H9 (cell line): ENCODE data around the gene TRAF3. TPM values are rescaled to one million over a fixed set of nuclear protein-coding genes. Genes with fewer than 3 reads are reported as not detected.

Experiments
- DNase-seq: peaks from one replicate; pipeline ENCODE4 v3.0.0-alpha.2; 2017
- H2AFZ ChIP-seq: one replicate; pipeline ENCODE4 v1.6.1; 2013; ENCODE audit warnings: mild to moderate bottlenecking, low read length, control low read depth, moderate library complexity
- H2AK5ac ChIP-seq: 2 replicates; pipeline ENCODE4 v1.6.1; 2013; ENCODE audit warnings: low read length, control low read depth, mixed read lengths; ENCODE audit not compliant: insufficient read length
- H2BK120ac ChIP-seq: one replicate; pipeline ENCODE4 v1.6.1; 2013; ENCODE audit warnings: low read depth, mild to moderate bottlenecking, low read length, control low read depth, inconsistent platforms; ENCODE audit not compliant: poor library complexity, severe bottlenecking
- H2BK12ac ChIP-seq: 2 replicates; pipeline ENCODE4 v1.6.1; 2013; ENCODE audit warnings: low read length, control low read depth, mixed read lengths, low read depth; ENCODE audit not compliant: insufficient read length
- H2BK15ac ChIP-seq: 2 replicates; pipeline ENCODE4 v1.6.1; 2013; ENCODE audit warnings: low read depth, low read length, control low read depth
- H2BK20ac ChIP-seq: one replicate; pipeline ENCODE4 v1.6.1; 2013; ENCODE audit warnings: low read depth, mild to moderate bottlenecking, low read length, control low read depth, inconsistent platforms; ENCODE audit not compliant: poor library complexity, severe bottlenecking
- H2BK5ac ChIP-seq: 2 replicates; pipeline ENCODE4 v1.6.1; 2013; ENCODE audit warnings: low read length, control low read depth, mixed read lengths; ENCODE audit not compliant: insufficient read length
- H3K14ac ChIP-seq: 2 replicates; pipeline ENCODE4 v1.6.1; 2013; ENCODE audit warnings: low read length, control low read depth; ENCODE audit not compliant: insufficient read depth
- H3K18ac ChIP-seq: 2 replicates; pipeline ENCODE4 v1.6.1; 2013; ENCODE audit warnings: low read depth, mild to moderate bottlenecking, mixed read lengths, low read length, control low read depth; ENCODE audit not compliant: insufficient read length
- H3K23ac ChIP-seq: 2 replicates; pipeline ENCODE4 v1.6.1; 2013; ENCODE audit warnings: low read length, control low read depth, mixed read lengths, low read depth; ENCODE audit not compliant: insufficient read length
- H3K23me2 ChIP-seq: 2 replicates; pipeline ENCODE4 v1.6.1; 2013; ENCODE audit warnings: low read depth, mild to moderate bottlenecking, mixed read lengths, low read length, control low read depth; ENCODE audit not compliant: insufficient read length, poor library complexity, severe bottlenecking
- H3K27ac ChIP-seq: 2 replicates; pipeline ENCODE4 v1.5.1; 2013; ENCODE audit warnings: low read length, control low read depth, mixed read lengths, low read depth; ENCODE audit not compliant: insufficient read length
- H3K27me3 ChIP-seq: 2 replicates; pipeline ENCODE4 v1.6.1; 2013; ENCODE audit warnings: low read length, control low read depth, inconsistent platforms; ENCODE audit not compliant: insufficient read depth
- H3K4ac ChIP-seq: 2 replicates; pipeline ENCODE4 v1.6.1; 2013; ENCODE audit warnings: low read depth, mild to moderate bottlenecking, control low read depth, inconsistent platforms, low read length, moderate library complexity
- H3K4me1 ChIP-seq: 2 replicates; pipeline ENCODE4 v1.6.1; 2013; ENCODE audit warnings: low read length, control low read depth, inconsistent platforms; ENCODE audit not compliant: insufficient read depth
- H3K4me2 ChIP-seq: 2 replicates; pipeline ENCODE4 v1.6.1; 2013; ENCODE audit warnings: low read length, control low read depth, mixed read lengths; ENCODE audit not compliant: insufficient read length, insufficient read depth
- H3K56ac ChIP-seq: 2 replicates; pipeline ENCODE4 v1.6.1; 2013; ENCODE audit warnings: low read depth, mild to moderate bottlenecking, mixed read lengths, low read length, control low read depth; ENCODE audit not compliant: insufficient read length
- H3K79me1 ChIP-seq: 2 replicates; pipeline ENCODE4 v1.6.1; 2013; ENCODE audit warnings: low read depth, mild to moderate bottlenecking, moderate library complexity, low read length, control low read depth, inconsistent platforms; ENCODE audit not compliant: insufficient read depth, poor library complexity, severe bottlenecking
- H3K79me2 ChIP-seq: 2 replicates; pipeline ENCODE4 v1.6.1; 2013; ENCODE audit warnings: low read length, control low read depth, inconsistent platforms; ENCODE audit not compliant: insufficient read depth
- H3K9ac ChIP-seq: 2 replicates; pipeline ENCODE4 v1.6.1; 2013; ENCODE audit warnings: low read length, control low read depth, mixed read lengths; ENCODE audit not compliant: insufficient read length; ENCODE audit errors: extremely low read depth
- H3K9me3 ChIP-seq: one replicate; pipeline ENCODE4 v1.6.1; 2013; ENCODE audit warnings: low read depth, low read length, inconsistent platforms; ENCODE audit not compliant: control insufficient read depth
- H3T11ph ChIP-seq: one replicate; pipeline ENCODE4 v1.6.1; 2013; ENCODE audit warnings: mild to moderate bottlenecking, low read length, control low read depth, inconsistent platforms
- H4K20me1 ChIP-seq: one replicate; pipeline ENCODE4 v1.6.1; 2013; ENCODE audit not compliant: control insufficient read depth, insufficient read length, insufficient read depth
- H4K5ac ChIP-seq: 2 replicates; pipeline ENCODE4 v1.6.1; 2013; ENCODE audit warnings: low read depth, mild to moderate bottlenecking, mixed read lengths, low read length, control low read depth; ENCODE audit not compliant: insufficient read length
- H4K8ac ChIP-seq: replicated peaks from 2 replicates; pipeline ENCODE4 v1.6.1; 2013; ENCODE audit warnings: low read length, control low read depth, mixed read lengths, low read depth; ENCODE audit not compliant: insufficient read length
- H4K91ac ChIP-seq: 2 replicates; pipeline ENCODE4 v1.6.1; 2013; ENCODE audit warnings: low read depth, mild to moderate bottlenecking, moderate library complexity, mixed read lengths, low read length, control low read depth; ENCODE audit not compliant: insufficient read length
- H3K27ac Mint-ChIP-seq, 3 experiments: 2 replicates in 2 of 3; 3 replicates in 1 of 3; pipeline ENCODE4 v1.8.0; 2020 to 2021; ENCODE audit warnings: mixed read lengths in 3 of 3, mild to moderate bottlenecking in 1 of 3, moderate library complexity in 1 of 3
- H3K27me3 Mint-ChIP-seq: 2 replicates; pipeline ENCODE4 v1.8.0; 2021; ENCODE audit warnings: low read depth, mild to moderate bottlenecking, moderate library complexity, mixed read lengths
- H3K36me3 Mint-ChIP-seq, 3 experiments: 2 replicates in 2 of 3; 3 replicates in 1 of 3; pipeline ENCODE4 v1.8.0; 2020 to 2021; ENCODE audit warnings: low read depth in 3 of 3, mixed read lengths in 3 of 3; ENCODE audit not compliant: insufficient read depth in 1 of 3
- H3K4me1 Mint-ChIP-seq, 2 experiments: 2 replicates each; pipeline ENCODE4 v1.8.0; 2020; ENCODE audit warnings: mixed read lengths in 2 of 2
- H3K4me3 Mint-ChIP-seq, 2 experiments: 2 replicates in 1 of 2; 3 replicates in 1 of 2; pipeline ENCODE4 v1.8.0; 2020 to 2021; ENCODE audit warnings: mild to moderate bottlenecking in 2 of 2, mixed read lengths in 2 of 2, moderate library complexity in 1 of 2
- H3K9me3 Mint-ChIP-seq, 2 experiments: 2 replicates in 1 of 2; 3 replicates in 1 of 2; pipeline ENCODE4 v1.8.0; 2020; ENCODE audit warnings: mild to moderate bottlenecking in 2 of 2, mixed read lengths in 2 of 2, moderate library complexity in 1 of 2
- WGBS: extraction: QIAGEN DNeasy Blood & Tissue Kit; methylation state at CpG from one replicate; pipeline ENCODE4 v1.1.7; 2013; ENCODE audit warnings: missing lambda C conversion rate, low lambda C conversion rate, mixed read lengths; ENCODE audit not compliant: insufficient read length; ENCODE audit errors: extremely low coverage; 5-methylcytosine and 5-hydroxymethylcytosine counted together
- total RNA-seq: library from RNA; stranded (reverse); gene quantifications from 2 replicates; pipeline ENCODE4 v1.2.1, GENCODE V29; 2021
- TF ChIP-seq, protein P1 (sequence below): fragments of 200-600 bp; sonication (generic); conservative IDR thresholded peaks from 3 replicates; pipeline ENCODE4 v1.8.0; 2021; ENCODE audit warnings: antibody characterized with exemption, mild to moderate bottlenecking

Gene TRAF3
- total RNA-seq, 1 experiment from 2014 or later, result 9.6 TPM

DNA sequence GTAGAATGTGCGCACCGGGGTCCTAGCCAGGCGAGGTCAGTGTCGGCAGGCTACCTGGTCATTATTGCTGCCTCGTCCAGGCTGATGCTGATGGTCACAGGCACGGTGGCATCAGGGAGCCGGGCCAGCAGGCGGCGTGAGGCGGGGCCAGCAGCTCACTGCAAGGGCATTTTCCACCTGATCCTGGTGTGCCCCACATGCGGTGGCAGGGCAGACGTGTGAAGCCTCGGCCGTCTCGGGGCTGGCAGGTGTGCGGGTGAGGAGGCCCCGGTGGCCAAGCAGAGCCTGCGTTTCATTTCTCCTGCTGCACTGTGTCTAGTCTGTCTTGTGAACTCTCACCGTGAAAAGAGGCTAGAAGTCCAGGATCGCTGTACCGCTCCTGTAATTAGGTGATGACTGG, 133.2 kb downstream of the TRAF3 start:
- no peak overlapping the region for H2BK12ac ChIP-seq
- no peak overlapping the region for H4K91ac ChIP-seq
- TF ChIP-seq, protein P1, sequence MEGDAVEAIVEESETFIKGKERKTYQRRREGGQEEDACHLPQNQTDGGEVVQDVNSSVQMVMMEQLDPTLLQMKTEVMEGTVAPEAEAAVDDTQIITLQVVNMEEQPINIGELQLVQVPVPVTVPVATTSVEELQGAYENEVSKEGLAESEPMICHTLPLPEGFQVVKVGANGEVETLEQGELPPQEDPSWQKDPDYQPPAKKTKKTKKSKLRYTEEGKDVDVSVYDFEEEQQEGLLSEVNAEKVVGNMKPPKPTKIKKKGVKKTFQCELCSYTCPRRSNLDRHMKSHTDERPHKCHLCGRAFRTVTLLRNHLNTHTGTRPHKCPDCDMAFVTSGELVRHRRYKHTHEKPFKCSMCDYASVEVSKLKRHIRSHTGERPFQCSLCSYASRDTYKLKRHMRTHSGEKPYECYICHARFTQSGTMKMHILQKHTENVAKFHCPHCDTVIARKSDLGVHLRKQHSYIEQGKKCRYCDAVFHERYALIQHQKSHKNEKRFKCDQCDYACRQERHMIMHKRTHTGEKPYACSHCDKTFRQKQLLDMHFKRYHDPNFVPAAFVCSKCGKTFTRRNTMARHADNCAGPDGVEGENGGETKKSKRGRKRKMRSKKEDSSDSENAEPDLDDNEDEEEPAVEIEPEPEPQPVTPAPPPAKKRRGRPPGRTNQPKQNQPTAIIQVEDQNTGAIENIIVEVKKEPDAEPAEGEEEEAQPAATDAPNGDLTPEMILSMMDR, result no peak
- H2BK20ac ChIP-seq, result no peak overlapping the region
- no peaks in the 10 kb centered on the region for H3K79me2 ChIP-seq
- H3K27me3 ChIP-seq, result no peaks in the 10 kb centered on the region
- no peak overlapping the region for H2AK5ac ChIP-seq
- H3K18ac ChIP-seq, result no peak overlapping the region
- H4K8ac ChIP-seq, result no peak overlapping the region
- no peak overlapping the region for H2BK5ac ChIP-seq
- H3K27ac Mint-ChIP-seq, result no peak overlapping the region
- no peaks in the 10 kb centered on the region for H3K79me1 ChIP-seq
- no peak overlapping the region for H2BK120ac ChIP-seq
- H3K9me3 Mint-ChIP-seq, result peaks cover 15 to 16% of the 10 kb centered on the region in 2 experiments
- H3T11ph ChIP-seq, result no peak overlapping the region
- H3K27ac ChIP-seq, result no peak overlapping the region
- H3K4me3 Mint-ChIP-seq, result no peak overlapping the region; a peak in 1 of 5 replicates
- no peaks in the 10 kb centered on the region for H3K4me1 ChIP-seq
- H3K4me1 Mint-ChIP-seq, result no peaks in the 10 kb centered on the region; a peak in 1 of 4 replicates
- no peak overlapping the region for H3K4me2 ChIP-seq
- no peak overlapping the region for H3K9ac ChIP-seq
- no peak overlapping the region for H3K23ac ChIP-seq
- no CpG with 5 or more reads among the region's 21 CpGs for WGBS
- no peak overlapping the region for H4K5ac ChIP-seq
- no peak overlapping the region for H3K56ac ChIP-seq
- no peak overlapping the region for H3K4ac ChIP-seq
- H4K20me1 ChIP-seq, result no peaks in the 10 kb centered on the region
- H3K36me3 Mint-ChIP-seq, result peaks cover 18 to 26% (median 23%) of the 10 kb centered on the region in 3 experiments
- no peaks in the 10 kb centered on the region for H3K23me2 ChIP-seq
- H3K27me3 Mint-ChIP-seq, result no peaks in the 10 kb centered on the region
- no peak overlapping the region for H3K14ac ChIP-seq
- H3K9me3 ChIP-seq, result no peaks in the 10 kb centered on the region
- no peak overlapping the region for H2AFZ ChIP-seq
- DNase-seq, result no peak
- no peak overlapping the region for H2BK15ac ChIP-seq
